Psoas muscle (tissue), 8 donors: ENCODE results near the gene REELD1. TPM values are rescaled to one million over a fixed set of nuclear protein-coding genes. Genes with fewer than 3 reads are reported as not detected.

Source experiments
- ATAC-seq, 4 donors: fragments of 200-7000 bp; cut with Tn5 transposase; one replicate each; pipeline ENCODE4 v1.9.1; 2020; ENCODE audit warnings: moderate library complexity in 3 of 4, mild to moderate bottlenecking in 2 of 4
- DNase-seq, 2 donors: peaks; one replicate each; pipeline ENCODE4 v3.0.0-alpha.2; 2020
- H3K27ac ChIP-seq: fragments of 200-600 bp; one replicate; pipeline ENCODE4 v1.8.0; 2022
- H3K27me3 ChIP-seq, 3 donors: fragments of 200-600 bp in 1 of 3; one replicate each; pipeline versions ENCODE4 v1.6.1 to v1.8.0; 2013 to 2022; ENCODE audit warnings: low read length in 2 of 3, mild to moderate bottlenecking in 2 of 3, moderate library complexity in 1 of 3; ENCODE audit not compliant: insufficient read depth in 3 of 3
- H3K36me3 ChIP-seq, 2 donors: fragments of 200-600 bp in 1 of 2; one replicate each; pipeline versions ENCODE4 v1.6.1 to v1.8.0; 2013 to 2022; ENCODE audit warnings: low read depth in 1 of 2, mild to moderate bottlenecking in 1 of 2, moderate library complexity in 1 of 2; ENCODE audit not compliant: insufficient read depth in 1 of 2
- H3K4me1 ChIP-seq: fragments of 200-600 bp; one replicate; pipeline ENCODE4 v1.8.0; 2022
- H3K4me3 ChIP-seq: fragments of 200-600 bp; one replicate; pipeline ENCODE4 v1.8.0; 2022; ENCODE audit warnings: mild to moderate bottlenecking
- H3K9me3 ChIP-seq: fragments of 200-600 bp; one replicate; pipeline ENCODE4 v1.8.0; 2022
- CTCF ChIP-seq: fragments of 200-600 bp; IDR thresholded peaks from one replicate; pipeline ENCODE4 v1.8.0; 2022; ENCODE audit warnings: antibody characterized with exemption
- WGBS, 3 donors: extraction: QIAGEN DNeasy Blood & Tissue Kit; methylation state at CpG; one replicate each; pipeline versions ENCODE4 v1.1.6 to v1.1.7; 2013; 5-methylcytosine and 5-hydroxymethylcytosine counted together
- intact Hi-C, 2 donors: fragments of 100-400 bp; cut with DNase I; formaldehyde crosslinking; loops; one replicate each; pipeline versions ENCODE4 v1.11.0 to v1.14.2; 2022
- polyA plus RNA-seq, 3 donors: library from polyadenylated mRNA; stranded (reverse); fragments of 200-250 nt; gene quantifications; one replicate each; pipeline ENCODE4 v1.2.3, GENCODE V29; 2013
- total RNA-seq, 4 donors: library from RNA; stranded (reverse); fragmentation: NEBNext Ultra II Directional in 2 of 4; extraction: Animal tissue kit (Norgen Biotek cat#: 25700) in 2 of 4; gene quantifications; one replicate each; pipeline versions ENCODE4 v1.2.1 to v1.2.4, GENCODE V29; 2021 to 2023
- donor health status: healthy with polysubstance abuse.
- donor health status: DM: no; HTN: no; CAD: no; lungs with moderate emphysema.
- donor health status: Bipolar disorder and iron deficiency.
- donor health status: healthy.
- donor health status: DM: yes; HTN: yes; CAD: no.
- donor health status: DM: no; HTN: no; CAD: no.
- donor health status: DM: no; HTN: no; CAD: no.
- donor health status: DM: yes; HTN: yes; CAD: no.

REELD1 gene
- total and polyA plus RNA-seq, 7 donors: 0.03 to 0.46 (median 0.10) TPM; not detected in 4

GRCh38 chr4:146261041-146261440, 46.7 kb downstream of the REELD1 start:
- H3K4me3 ChIP-seq: no peak overlapping the region
- H3K36me3 ChIP-seq: peaks cover 0 to 8% of the 10 kb centered on the region in 2 donors
- 86 to 92% (median 91%) methylated on average over 2 of the region's 2 CpGs for WGBS, 3 donors
- TF ChIP-seq CTCF: no peak
- DNase-seq (no peak), ATAC-seq (no peak)
- no peaks in the 10 kb centered on the region for H3K4me1 ChIP-seq
- no peaks in the 10 kb centered on the region for H3K27me3 ChIP-seq
- H3K27ac ChIP-seq: no peak overlapping the region
- intact Hi-C loops: no loop called here
- H3K9me3 ChIP-seq: no peaks in the 10 kb centered on the region

- Histone ChIP-seq H3K27ac (no peak overlapping the region), H3K36me3 (no peaks in the 10 kb centered on the region), H3K9me3 (no peaks in the 10 kb centered on the region), H3K4me1 (no peaks in the 10 kb centered on the region), H3K27me3 (no peaks in the 10 kb centered on the region), H3K4me3 (no peak overlapping the region)
- TF ChIP-seq CTCF: no peak
- intact Hi-C loops: no loop called here
- no peak for DNase-seq
- peak in 2 of 4 donors; percentile 72 to 77 for ATAC-seq
Measured at GRCh38 chr4:146263793-146264192, 49.5 kb downstream of the REELD1 start.

GRCh38 chr4:146265950-146266490, 51.7 kb downstream of the REELD1 start:
- Histone ChIP-seq H3K27me3 (no peaks in the 10 kb centered on the region), H3K27ac (no peak overlapping the region), H3K4me3 (no peak overlapping the region), H3K4me1 (no peaks in the 10 kb centered on the region), H3K36me3 (no peaks in the 10 kb centered on the region), H3K9me3 (no peaks in the 10 kb centered on the region)
- no peak for TF ChIP-seq CTCF
- ATAC-seq: no peak
- DNase-seq: no peak
- WGBS, 3 donors: 80 to 90% (median 85%) methylated on average over 2 of the region's 2 CpGs
- intact Hi-C loops: no loop called here

GRCh38 chr4:146267826-146268225, 53.5 kb downstream of the REELD1 start:
- DNase-seq (no peak), ATAC-seq (no peak)
- 54 to 80% (median 64%) methylated on average over 5 of the region's 5 CpGs for WGBS, 3 donors
- Histone ChIP-seq H3K27me3 (no peaks in the 10 kb centered on the region), H3K4me1 (no peaks in the 10 kb centered on the region), H3K36me3 (no peaks in the 10 kb centered on the region), H3K9me3 (no peaks in the 10 kb centered on the region), H3K4me3 (no peak overlapping the region), H3K27ac (no peak overlapping the region)
- intact Hi-C loops: no loop called here
- no peak for TF ChIP-seq CTCF

- Histone ChIP-seq H3K4me1 (no peaks in the 10 kb centered on the region), H3K4me3 (no peak overlapping the region), H3K27ac (no peak overlapping the region), H3K36me3 (no peaks in the 10 kb centered on the region), H3K27me3 (no peaks in the 10 kb centered on the region), H3K9me3 (no peaks in the 10 kb centered on the region)
- TF ChIP-seq CTCF: no peak
- 65 to 78% (median 68%) methylated on average over 2 of the region's 2 CpGs for WGBS, 3 donors
- no peak for ATAC-seq
- no peak for DNase-seq
- intact Hi-C loops: no loop called here
Measured at GRCh38 chr4:146269228-146269653, 54.9 kb downstream of the REELD1 start.
